Activated CD4-positive, CD25-positive, alpha-beta regulatory T cell treated with anti-CD3 and anti-CD28 coated beads, Interleukin-2, amount 50 U/mL, for 16 hours (primary cell): ENCODE measurements around the gene PIK3R2.

ENCODE experiments used
- DNase-seq: peaks from one replicate; pipeline ENCODE4 v3.0.0-alpha.2; 2020; ENCODE audit warnings: low read depth, low spot score

PIK3R2 gene

GRCh38 chr19:18173054-18173571 is 20.1 kb downstream of the PIK3R2 start:
- DNase-seq = no peak

- DNase-seq = no peak
These were observed 20.8 kb downstream of the PIK3R2 start, which contains the start of gene IFI30 for GRCh38 chr19:18173572-18174288. IFI30 (plus strand) TSS chr19:18173813; CDS start chr19:18173842, 29 bp downstream.

DNA sequence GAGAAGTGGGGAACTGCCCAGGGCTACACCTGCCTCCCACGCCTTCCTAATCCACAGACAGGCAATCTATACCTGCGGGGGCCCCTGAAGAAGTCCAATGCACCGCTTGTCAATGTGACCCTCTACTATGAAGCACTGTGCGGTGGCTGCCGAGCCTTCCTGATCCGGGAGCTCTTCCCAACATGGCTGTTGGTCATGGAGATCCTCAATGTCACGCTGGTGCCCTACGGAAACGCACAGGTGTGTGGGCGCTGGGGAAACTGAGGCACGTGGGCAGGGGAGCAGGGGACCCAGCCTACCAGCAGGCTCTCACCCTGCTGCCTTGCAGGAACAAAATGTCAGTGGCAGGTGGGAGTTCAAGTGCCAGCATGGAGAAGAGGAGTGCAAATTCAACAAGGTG is 22.0 kb downstream of the PIK3R2 start:
- DNase-seq = no peak

- DNase-seq = no peak
These were observed 23.7 kb downstream of the PIK3R2 start for GRCh38 chr19:18176367-18177310.

DNA sequence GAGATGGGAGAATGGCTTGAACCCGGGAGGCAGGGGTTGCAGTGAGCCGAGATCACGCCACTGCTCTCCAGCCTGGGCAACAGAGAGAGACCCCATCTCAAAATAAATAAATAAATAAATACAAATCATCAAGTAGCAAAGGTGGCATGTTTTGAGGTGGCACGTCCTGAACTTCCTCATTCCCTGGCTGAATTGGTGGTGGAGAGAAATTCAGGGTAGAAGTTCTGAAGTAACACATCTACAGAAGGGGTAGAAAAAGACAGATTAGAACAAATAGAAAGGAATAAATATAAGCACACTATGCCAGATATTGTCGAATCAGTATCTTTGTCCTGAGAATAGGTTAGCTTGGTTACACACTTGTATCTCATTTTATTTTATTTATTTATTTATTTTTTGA is 27.0 kb downstream of the PIK3R2 start:
- DNase-seq = no peak

GRCh38 chr19:18183529-18183928 is 30.6 kb downstream of the PIK3R2 start:
- DNase-seq = no peak

GRCh38 chr19:18185538-18185937 is 32.6 kb downstream of the PIK3R2 start:
- DNase-seq = no peak

DNA sequence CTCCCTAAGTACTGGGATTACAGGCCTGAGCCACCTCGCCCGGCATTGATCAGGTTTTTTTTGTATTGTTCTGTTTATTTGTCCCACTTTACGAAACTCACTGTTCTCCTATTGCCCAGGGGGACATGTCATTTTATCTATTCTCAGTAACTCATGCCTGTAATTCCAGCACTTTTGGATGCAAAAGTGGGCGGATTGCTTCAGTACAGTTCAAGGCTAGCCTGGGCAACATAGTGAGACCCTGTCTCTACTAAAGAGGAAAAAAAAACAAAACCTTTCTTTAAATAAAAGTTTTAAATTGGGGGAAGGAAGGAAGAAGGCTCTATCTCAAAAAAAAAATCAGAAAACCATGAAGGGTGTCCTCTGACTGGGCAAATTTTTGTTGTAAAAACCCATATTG is 37.3 kb downstream of the PIK3R2 start:
- DNase-seq = no peak

DNA sequence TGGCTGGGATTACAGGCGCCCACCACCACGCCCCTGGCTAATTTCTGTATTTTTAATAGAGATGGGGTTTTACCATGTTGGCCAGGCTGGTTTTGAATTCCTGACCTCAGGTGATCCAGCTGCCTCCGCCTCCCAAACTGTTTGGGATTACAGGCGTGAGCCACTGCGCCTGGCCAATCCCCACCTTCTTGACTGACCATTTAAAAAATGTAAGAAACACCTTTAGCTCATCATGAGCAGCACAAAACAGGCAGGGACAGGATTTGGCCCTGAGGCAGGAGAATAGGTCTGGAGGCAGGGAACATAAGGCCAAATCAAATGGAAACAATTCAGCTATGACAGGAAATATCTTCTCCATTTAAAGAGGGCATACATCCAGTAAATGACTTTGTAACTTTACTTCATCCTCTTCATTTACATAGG is 38.7 kb downstream of the PIK3R2 start:
- no peak for DNase-seq

DNA sequence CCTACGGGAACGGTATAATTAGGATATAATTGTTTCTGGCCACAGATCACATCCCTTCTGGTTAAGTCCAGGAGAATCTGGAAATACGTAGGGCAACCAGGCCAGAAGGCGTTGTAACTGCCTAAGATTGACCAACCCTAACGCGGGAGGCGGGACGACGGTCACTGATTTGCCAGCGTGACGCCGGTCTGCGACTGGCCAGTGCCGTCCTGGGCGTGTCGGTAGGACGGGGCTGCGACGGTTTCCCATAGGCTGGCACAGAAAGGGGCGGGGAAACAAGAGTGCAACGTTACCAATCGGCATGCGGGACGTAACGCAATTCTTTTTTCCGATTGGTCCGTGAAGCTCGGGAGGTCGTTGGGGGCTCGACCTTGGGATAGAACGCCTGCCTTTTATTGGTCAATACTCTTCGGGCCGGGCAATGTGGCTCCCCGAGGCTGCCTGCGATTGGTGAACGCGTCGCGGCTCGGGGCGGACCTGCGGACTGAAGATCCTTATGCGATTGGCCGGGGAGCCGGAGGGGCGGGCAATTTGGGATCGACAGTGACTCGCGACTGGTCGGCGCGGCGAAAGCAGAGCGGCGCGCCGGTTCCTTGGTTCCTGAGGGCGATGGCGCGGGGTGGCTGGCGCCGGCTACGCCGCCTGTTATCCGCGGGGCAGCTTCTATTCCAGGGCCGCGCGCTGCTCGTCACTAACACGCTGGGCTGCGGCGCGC is 39.9 kb downstream of the PIK3R2 start, which contains the start of gene MPV17L2:
Gene MPV17L2 (plus strand): TSS at position 546 of the 715 bp plus-strand sequence. CDS start 64 bp downstream, at position 610.
- peak; percentile 97 for DNase-seq

DNA sequence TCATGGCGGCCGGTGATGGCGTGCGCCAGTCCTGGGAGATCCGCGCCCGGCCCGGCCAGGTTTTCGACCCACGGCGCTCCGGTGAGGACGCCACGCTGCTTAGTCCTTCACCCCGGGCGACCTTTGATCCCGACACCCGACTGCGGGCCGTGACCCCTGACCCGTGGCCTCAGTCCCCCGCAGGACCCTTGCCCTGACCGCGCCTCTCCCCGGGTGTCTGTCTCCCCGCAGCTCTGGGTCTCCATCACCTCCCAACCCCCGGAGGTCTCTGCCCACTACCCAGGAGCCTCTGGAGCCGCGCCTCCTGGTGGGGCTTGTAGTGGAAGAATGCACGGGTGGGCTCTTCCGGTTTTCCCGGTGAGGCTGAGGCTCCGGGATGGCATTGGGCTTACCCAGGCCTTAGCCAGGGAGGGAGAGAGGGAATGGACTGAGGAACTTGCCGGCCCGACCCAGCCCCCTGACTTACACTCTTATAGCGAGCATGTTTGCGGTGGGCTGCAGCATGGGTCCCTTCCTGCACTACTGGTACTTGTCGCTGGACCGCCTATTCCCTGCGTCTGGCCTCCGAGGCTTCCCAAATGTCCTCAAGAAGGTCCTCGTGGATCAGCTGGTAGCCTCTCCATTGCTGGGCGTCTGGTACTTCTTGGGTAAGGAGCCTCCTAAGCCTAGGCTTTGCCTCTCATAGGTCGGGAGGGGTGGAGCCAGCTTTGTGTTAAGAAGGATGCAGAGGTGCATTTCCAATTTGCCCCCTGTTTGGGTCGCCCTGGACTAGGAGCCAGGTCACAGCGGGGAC is 40.6 kb downstream of the PIK3R2 start:
- DNase-seq = no peak

DNA sequence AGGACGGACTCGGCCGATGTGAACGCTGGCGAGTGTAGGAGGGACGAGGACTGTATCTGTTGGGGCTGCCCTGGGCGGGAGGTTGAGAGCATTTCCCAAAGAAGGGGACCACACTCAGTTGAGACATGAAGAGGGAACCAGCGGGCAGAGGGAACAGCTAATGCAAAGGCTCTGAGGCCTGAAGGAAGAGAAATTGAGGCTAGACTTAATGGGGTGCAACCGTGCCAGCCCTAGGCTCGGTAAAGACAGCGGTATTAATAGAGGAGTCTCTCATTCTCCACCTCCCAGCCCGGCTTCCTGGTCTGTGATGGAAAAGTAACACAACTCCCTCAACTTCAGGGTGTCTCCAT is 41.2 kb downstream of the PIK3R2 start:
- DNase-seq = no peak

- no peak for DNase-seq
These were observed 41.7 kb downstream of the PIK3R2 start for GRCh38 chr19:18194554-18195238.

DNA sequence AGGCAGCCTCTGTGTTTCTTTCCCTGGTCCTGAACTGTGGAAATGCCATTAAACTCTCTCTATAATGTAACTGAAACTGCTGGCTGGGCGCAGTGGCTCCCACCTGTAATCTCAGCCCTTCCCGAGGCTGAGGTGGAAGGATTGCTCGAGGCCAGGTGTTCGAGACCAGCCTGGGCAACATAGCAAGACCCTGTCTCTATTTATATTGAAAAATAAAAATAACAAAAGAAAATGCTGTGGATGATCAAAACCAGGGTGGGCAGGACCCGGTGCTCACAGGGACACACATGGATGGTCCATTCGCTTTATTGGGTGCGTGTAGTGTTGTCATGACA is 43.5 kb downstream of the PIK3R2 start:
- DNase-seq = no peak

- no peak for DNase-seq
These were observed 44.3 kb downstream of the PIK3R2 start for GRCh38 chr19:18197306-18197705.

DNA sequence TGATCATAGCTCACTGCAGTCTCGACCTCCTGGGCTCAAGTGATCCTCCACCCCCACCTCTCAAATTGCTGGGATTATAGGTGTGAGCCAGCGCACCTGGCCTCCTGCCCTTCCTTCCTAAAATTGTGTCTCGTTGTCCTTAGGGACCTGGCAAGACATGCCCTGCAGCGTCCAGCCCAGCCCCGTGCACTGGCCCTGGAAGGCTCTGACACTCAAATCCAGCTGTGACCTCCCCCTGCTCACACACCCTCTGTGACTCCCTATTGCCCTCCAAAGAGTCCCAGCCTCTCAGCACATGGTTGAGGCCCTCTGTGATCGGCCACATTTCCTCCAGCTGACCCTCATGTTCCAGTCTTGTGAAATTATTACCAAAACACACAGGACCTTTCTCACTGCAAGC is 45.0 kb downstream of the PIK3R2 start:
- no peak for DNase-seq

GRCh38 chr19:18198374-18198773 is 45.4 kb downstream of the PIK3R2 start:
- no peak for DNase-seq

- no peak for DNase-seq
These were observed 49.4 kb downstream of the PIK3R2 start for GRCh38 chr19:18202397-18202777.

GRCh38 chr19:18202778-18203407 is 49.9 kb downstream of the PIK3R2 start:
- DNase-seq = no peak

GRCh38 chr19:18203408-18203862 is 50.5 kb downstream of the PIK3R2 start:
- peak; percentile 25 for DNase-seq
